HG03064 (cell line): ENCODE measurements around the gene LTBP3.
A peak's percentile ranks its signal among the peaks of the same experiment; 100 is the strongest.
"Not testable (repeated sequence)": the region's sequence is repeated elsewhere in the genome, so short reads cannot be mapped to it uniquely, and the experiment has no call there.

Experiments
- ATAC-seq: cut with Tn5 transposase; IDR thresholded peaks from one replicate; pipeline ENCODE4 v1.9.1; 2021; ENCODE audit warnings: low read depth; ENCODE audit not compliant: unreplicated experiment

LTBP3 gene

GRCh38 chr11:65518941-65519549, 39.1 kb downstream of the LTBP3 start:
- ATAC-seq = not testable (repeated sequence)

GRCh38 chr11:65516135-65516968, 41.8 kb downstream of the LTBP3 start:
- ATAC-seq = no peak

- not testable (repeated sequence) for ATAC-seq
Observed at GRCh38 chr11:65512311-65512710, 45.8 kb downstream of the LTBP3 start.

GRCh38 chr11:65506772-65507505, 51.2 kb downstream of the LTBP3 start:
- ATAC-seq = peak; percentile 35

- no peak for ATAC-seq
Observed at GRCh38 chr11:65506290-65506771, 51.8 kb downstream of the LTBP3 start.

GRCh38 chr11:65505466-65506289, 52.5 kb downstream of the LTBP3 start:
- ATAC-seq = no peak

GRCh38 chr11:65504674-65505465, 53.3 kb downstream of the LTBP3 start:
- no peak for ATAC-seq

GRCh38 chr11:65503949-65504673, 54.0 kb downstream of the LTBP3 start:
- ATAC-seq = no peak

- ATAC-seq = no peak
Observed at GRCh38 chr11:65503368-65503948, 54.7 kb downstream of the LTBP3 start.

GRCh38 chr11:65502555-65503367, 55.4 kb downstream of the LTBP3 start:
- ATAC-seq = no peak

GRCh38 chr11:65502274-65502554, 55.9 kb downstream of the LTBP3 start:
- no peak for ATAC-seq

- ATAC-seq = no peak
Observed at GRCh38 chr11:65501472-65502273, 56.5 kb downstream of the LTBP3 start.

- ATAC-seq = no peak
Observed at GRCh38 chr11:65501186-65501471, 57.0 kb downstream of the LTBP3 start.

GRCh38 chr11:65500387-65501185, 57.6 kb downstream of the LTBP3 start:
- ATAC-seq = no peak

GRCh38 chr11:65499713-65500386, 58.3 kb downstream of the LTBP3 start:
- ATAC-seq = no peak
